ENCODE results near the gene KCNT2. TPM values are rescaled to one million over a fixed set of nuclear protein-coding genes. Genes with fewer than 3 reads are reported as not detected.

Gene KCNT2
- total and polyA plus RNA-seq, 10 of the 15 experiments (the other 5 are each of a cell fraction or from before 2014, with no cell fraction given), result not detected

DNA sequence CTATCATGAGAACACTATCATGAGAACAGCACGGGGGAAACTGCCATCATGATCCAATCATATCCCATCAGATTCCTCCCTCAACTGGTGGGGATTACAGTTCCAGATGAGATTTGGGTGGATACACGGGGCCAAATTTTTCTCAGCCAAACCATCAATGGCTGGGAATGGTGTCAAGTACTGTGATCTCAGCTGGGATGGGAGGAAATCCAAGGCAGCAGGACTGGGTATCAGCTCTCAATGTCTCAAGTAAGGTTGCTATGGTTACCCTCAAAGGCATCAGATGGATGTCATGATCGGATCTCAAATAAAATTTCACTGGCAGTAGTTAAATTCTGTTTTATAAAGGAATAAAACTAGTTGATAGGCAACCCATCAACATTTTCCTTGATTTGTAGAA is 399.0 kb downstream of the KCNT2 start (continued):
- no peak for TF ChIP-seq EED (IDR thresholded peaks at IDR 0.05; ENCODE audit: low read depth)
- TF ChIP-seq, protein P1, sequence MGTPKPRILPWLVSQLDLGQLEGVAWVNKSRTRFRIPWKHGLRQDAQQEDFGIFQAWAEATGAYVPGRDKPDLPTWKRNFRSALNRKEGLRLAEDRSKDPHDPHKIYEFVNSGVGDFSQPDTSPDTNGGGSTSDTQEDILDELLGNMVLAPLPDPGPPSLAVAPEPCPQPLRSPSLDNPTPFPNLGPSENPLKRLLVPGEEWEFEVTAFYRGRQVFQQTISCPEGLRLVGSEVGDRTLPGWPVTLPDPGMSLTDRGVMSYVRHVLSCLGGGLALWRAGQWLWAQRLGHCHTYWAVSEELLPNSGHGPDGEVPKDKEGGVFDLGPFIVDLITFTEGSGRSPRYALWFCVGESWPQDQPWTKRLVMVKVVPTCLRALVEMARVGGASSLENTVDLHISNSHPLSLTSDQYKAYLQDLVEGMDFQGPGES (IDR thresholded peaks at IDR 0.05), result no peak

DNA sequence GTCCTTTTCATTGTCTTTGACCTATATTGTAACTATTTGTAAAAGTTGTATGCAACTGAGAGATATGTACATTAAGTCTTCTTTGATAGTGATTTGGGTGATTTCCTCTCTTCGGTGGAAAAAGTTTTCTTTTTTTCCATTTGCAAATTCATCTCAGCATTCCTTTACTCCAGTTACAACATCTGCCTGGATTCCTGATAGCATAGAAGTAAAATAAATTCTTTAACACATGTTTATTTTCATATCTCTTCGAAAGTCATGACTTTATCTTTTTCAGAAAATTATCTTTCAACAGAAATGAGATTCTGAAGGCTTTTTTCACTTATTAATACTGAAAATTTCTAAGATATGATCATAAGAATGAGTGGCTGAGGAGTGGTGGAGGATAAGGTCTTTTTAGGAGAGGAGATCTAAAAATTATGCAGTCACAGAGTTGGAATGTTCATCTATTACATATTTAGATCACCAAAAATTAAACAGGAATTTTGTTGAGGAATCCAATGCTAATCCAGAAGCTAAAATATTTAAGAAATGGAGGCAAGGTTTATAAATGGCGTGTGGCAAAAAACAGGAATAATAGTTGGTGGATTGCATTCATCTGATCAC is 400.5 kb downstream of the KCNT2 start:
- H3K4me3 ChIP-seq, result no peak overlapping the region
- ChIA-PET POLR2A (no interaction called here), SMC1A (ENCODE audit: uncharacterized antibody, unreplicated experiment) (no interaction called here), CTCF (no interaction called here), RAD21 (ENCODE audit: unreplicated experiment) (no interaction called here)
- BruUV-seq (replicated peaks), result no TSS peak
- no peak overlapping the region for H3K4me2 ChIP-seq (ENCODE audit: control insufficient read depth, insufficient read depth)
- DNase-seq (ENCODE audit: low read depth, low spot score) (no peak), ATAC-seq (no peak), FAIRE-seq (no peak)
- no peak for TF ChIP-seq HCFC1 (IDR thresholded peaks at IDR 0.05; ENCODE audit: low read length)
- H3K9me3 ChIP-seq (replicated peaks; ENCODE audit: control insufficient read depth, insufficient read depth, low read length), result no peaks in the 10 kb centered on the region
- no peaks in the 10 kb centered on the region for H3K4me1 ChIP-seq (ENCODE audit: control insufficient read depth, insufficient read depth, low read length)
- in situ Hi-C loops (cut with MboI) (no loop called here), intact Hi-C loops (cut with micrococcal nuclease; ENCODE audit: unreplicated experiment) (no loop called here)
- no peaks in the 10 kb centered on the region for H3K79me2 ChIP-seq (ENCODE audit: control insufficient read depth, insufficient read depth, low read length)
- 8% methylated on average over 3 of the region's 3 CpGs for WGBS (ENCODE audit: insufficient coverage, insufficient replicate concordance, low lambda C conversion rate, missing lambda C conversion rate)
- no peaks in the 10 kb centered on the region for H3K27me3 ChIP-seq (replicated peaks in 1 of 2; ENCODE audit: control insufficient read depth in 2 of 2, insufficient read depth in 2 of 2, low read length in 1 of 2)
- H3K9ac ChIP-seq (ENCODE audit: control insufficient read depth, insufficient read depth, low read length), result no peak overlapping the region
- H3K36me3 ChIP-seq (ENCODE audit: control insufficient read depth in 2 of 2, insufficient read depth in 2 of 2, low read length in 1 of 2), result no peaks in the 10 kb centered on the region
- no peaks in the 10 kb centered on the region for H4K20me1 ChIP-seq (ENCODE audit: control insufficient read depth, insufficient read depth)
- H2AFZ ChIP-seq (ENCODE audit: control insufficient read depth, low read depth, low read length), result no peak overlapping the region
- H3K27ac ChIP-seq (ENCODE audit: control insufficient read depth, insufficient read depth), result no peak overlapping the region

DNA sequence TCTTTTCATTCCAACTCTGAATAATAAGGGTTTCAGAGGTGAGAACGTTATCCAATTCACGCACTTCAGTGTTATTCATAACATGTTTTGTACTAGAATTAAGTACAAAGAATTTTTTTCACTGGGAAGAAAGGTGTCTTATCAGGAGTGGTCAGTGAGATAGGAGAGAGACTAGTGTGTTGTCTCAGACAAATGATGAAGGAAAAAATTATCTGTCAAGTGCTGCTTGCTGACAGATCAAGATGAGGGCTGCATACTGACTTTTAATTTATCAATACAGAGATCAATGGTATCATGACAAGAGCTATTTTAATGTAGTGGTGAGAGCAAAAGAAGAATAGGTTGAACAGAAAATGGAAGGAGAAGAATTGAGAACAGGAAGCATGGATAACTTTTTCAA is 402.4 kb downstream of the KCNT2 start:
- Histone ChIP-seq H3K9ac (ENCODE audit: control insufficient read depth, insufficient read depth, low read length) (no peak overlapping the region), H3K27ac (ENCODE audit: control insufficient read depth, insufficient read depth) (no peak overlapping the region), H3K27me3 (replicated peaks in 1 of 2; ENCODE audit: control insufficient read depth in 2 of 2, insufficient read depth in 2 of 2, low read length in 1 of 2) (no peaks in the 10 kb centered on the region), H2AFZ (ENCODE audit: control insufficient read depth, low read depth, low read length) (no peak overlapping the region), H3K79me2 (ENCODE audit: control insufficient read depth, insufficient read depth, low read length) (no peaks in the 10 kb centered on the region), H3K36me3 (ENCODE audit: control insufficient read depth in 2 of 2, insufficient read depth in 2 of 2, low read length in 1 of 2) (no peaks in the 10 kb centered on the region), H3K4me3 (no peak overlapping the region), H3K4me2 (ENCODE audit: control insufficient read depth, insufficient read depth) (no peak overlapping the region), H3K4me1 (ENCODE audit: control insufficient read depth, insufficient read depth, low read length) (no peaks in the 10 kb centered on the region), H3K9me3 (replicated peaks; ENCODE audit: control insufficient read depth, insufficient read depth, low read length) (no peaks in the 10 kb centered on the region), H4K20me1 (ENCODE audit: control insufficient read depth, insufficient read depth) (no peaks in the 10 kb centered on the region)
- intact Hi-C loops (cut with micrococcal nuclease; ENCODE audit: unreplicated experiment) (no loop called here), in situ Hi-C loops (cut with MboI) (no loop called here)
- SMC1A ChIA-PET (ENCODE audit: uncharacterized antibody, unreplicated experiment), result no interaction called here
- POLR2A ChIA-PET, result no interaction called here
- DNase-seq (ENCODE audit: low read depth, low spot score) (no peak), ATAC-seq (no peak), FAIRE-seq (no peak)
- no TSS peak for BruUV-seq (replicated peaks)
- RAD21 ChIA-PET (ENCODE audit: unreplicated experiment), result no interaction called here
- CTCF ChIA-PET, result no interaction called here
- 0% methylated on average over 2 of the region's 2 CpGs for WGBS (ENCODE audit: insufficient coverage, insufficient replicate concordance, low lambda C conversion rate, missing lambda C conversion rate)
- TF ChIP-seq STAT3 (IDR thresholded peaks at IDR 0.05; ENCODE audit: low read depth, low read length) (no peak), TBL1XR1 (IDR thresholded peaks at IDR 0.05; ENCODE audit: low read depth, low read length) (no peak)
- TF ChIP-seq, protein P2, sequence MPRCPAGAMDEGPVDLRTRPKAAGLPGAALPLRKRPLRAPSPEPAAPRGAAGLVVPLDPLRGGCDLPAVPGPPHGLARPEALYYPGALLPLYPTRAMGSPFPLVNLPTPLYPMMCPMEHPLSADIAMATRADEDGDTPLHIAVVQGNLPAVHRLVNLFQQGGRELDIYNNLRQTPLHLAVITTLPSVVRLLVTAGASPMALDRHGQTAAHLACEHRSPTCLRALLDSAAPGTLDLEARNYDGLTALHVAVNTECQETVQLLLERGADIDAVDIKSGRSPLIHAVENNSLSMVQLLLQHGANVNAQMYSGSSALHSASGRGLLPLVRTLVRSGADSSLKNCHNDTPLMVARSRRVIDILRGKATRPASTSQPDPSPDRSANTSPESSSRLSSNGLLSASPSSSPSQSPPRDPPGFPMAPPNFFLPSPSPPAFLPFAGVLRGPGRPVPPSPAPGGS (IDR thresholded peaks at IDR 0.05; ENCODE audit: borderline replicate concordance, insufficient read depth, low read depth, low read length, poor library complexity, severe bottlenecking), result no peak

All from GM12878 (cell line).